Endodermal cell (in vitro differentiated cells): ENCODE measurements around the gene CARM1. TPM values are rescaled to one million over a fixed set of nuclear protein-coding genes. Genes with fewer than 3 reads are reported as not detected.
A peak's percentile ranks its signal among the peaks of the same experiment; 100 is the strongest.

Source experiments
- DNase-seq: peaks from one replicate; pipeline ENCODE4 v3.0.0-alpha.2; 2017
- H3K27ac ChIP-seq: 2 replicates; pipeline ENCODE4 v1.5.1; 2013; ENCODE audit warnings: mild to moderate bottlenecking, low read depth, low read length, moderate library complexity
- H3K27me3 ChIP-seq: 2 replicates; pipeline ENCODE4 v1.6.1; 2013; ENCODE audit warnings: mild to moderate bottlenecking, low read length, moderate library complexity; ENCODE audit not compliant: insufficient read depth, control insufficient read depth, poor library complexity, severe bottlenecking
- H3K36me3 ChIP-seq: 2 replicates; pipeline ENCODE4 v1.7.0; 2013; ENCODE audit warnings: mild to moderate bottlenecking, low read length, moderate library complexity; ENCODE audit not compliant: control insufficient read depth, insufficient read depth
- H3K4me1 ChIP-seq: one replicate; pipeline ENCODE4 v1.7.0; 2013; ENCODE audit warnings: low read length; ENCODE audit not compliant: control insufficient read depth, insufficient read depth
- H3K4me3 ChIP-seq: 2 replicates; pipeline ENCODE4 v1.5.1; 2013; ENCODE audit warnings: mild to moderate bottlenecking, low read length, moderate library complexity
- H3K9ac ChIP-seq: 2 replicates; pipeline ENCODE4 v1.6.1; 2013; ENCODE audit warnings: mild to moderate bottlenecking, low read length, moderate library complexity; ENCODE audit not compliant: poor library complexity, severe bottlenecking; ENCODE audit errors: extremely low read depth
- H3K9me3 ChIP-seq: 2 replicates; pipeline ENCODE4 v1.6.1; 2013; ENCODE audit warnings: mild to moderate bottlenecking, low read length, moderate library complexity; ENCODE audit not compliant: control insufficient read depth
- H3K27ac Mint-ChIP-seq: 2 replicates; pipeline ENCODE4 v1.8.0; 2020; ENCODE audit warnings: mixed read lengths
- H3K27me3 Mint-ChIP-seq: 2 replicates; pipeline ENCODE4 v1.8.0; 2021; ENCODE audit warnings: mild to moderate bottlenecking, mixed read lengths; ENCODE audit not compliant: insufficient read depth
- H3K36me3 Mint-ChIP-seq: 2 replicates; pipeline ENCODE4 v1.8.0; 2020; ENCODE audit warnings: low read depth, mixed read lengths
- H3K4me1 Mint-ChIP-seq: 2 replicates; pipeline ENCODE4 v1.8.0; 2020; ENCODE audit warnings: mixed read lengths
- H3K4me3 Mint-ChIP-seq: 2 replicates; pipeline ENCODE4 v1.8.0; 2020; ENCODE audit warnings: mild to moderate bottlenecking, moderate library complexity, mixed read lengths
- H3K9me3 Mint-ChIP-seq: 2 replicates; pipeline ENCODE4 v1.8.0; 2020; ENCODE audit warnings: mild to moderate bottlenecking, mixed read lengths
- CTCF ChIP-seq: fragments of 200-600 bp; sonication (generic); conservative IDR thresholded peaks from 2 replicates; pipeline ENCODE4 v1.5.0; 2021; ENCODE audit warnings: antibody characterized with exemption, mild to moderate bottlenecking
- WGBS, 2 experiments: methylation state at CpG; one replicate each; pipeline versions ENCODE4 v1.1.5 to v1.1.7; 2013; ENCODE audit warnings: missing lambda C conversion rate in 2 of 2, mixed read lengths in 1 of 2; ENCODE audit not compliant: insufficient coverage in 1 of 2, insufficient read length in 1 of 2; 5-methylcytosine and 5-hydroxymethylcytosine counted together
- total RNA-seq, 2 donors: library from RNA; stranded (reverse); fragmentation: NEBNext Ultra II Directional in 1 of 2; extraction: Animal tissue kit (Norgen Biotek cat#: 25700) in 1 of 2; gene quantifications; 2 replicates in 1 of 2; 3 replicates in 1 of 2; pipeline ENCODE4 v1.2.1, GENCODE V29; 2021

The CARM1 gene
- total RNA-seq, 2 donors from 2014 or later, result 80.6 to 86.6 TPM

GRCh38 chr19:10858204-10858828 lies 13.0 kb upstream of the CARM1 start:
- Histone ChIP-seq H3K4me3 (no peak overlapping the region), H3K27ac (no peak overlapping the region), H3K27me3 (no peaks in the 10 kb centered on the region), H3K4me1 (no peaks in the 10 kb centered on the region), H3K9ac (no peak overlapping the region), H3K36me3 (no peaks in the 10 kb centered on the region), H3K9me3 (no peaks in the 10 kb centered on the region)
- no peaks in the 10 kb centered on the region for H3K27me3 Mint-ChIP-seq
- H3K36me3 Mint-ChIP-seq, result no peaks in the 10 kb centered on the region
- peak; percentile 96 for TF ChIP-seq CTCF
- no peaks in the 10 kb centered on the region for H3K9me3 Mint-ChIP-seq
- peak; percentile 69 for DNase-seq
- no peak overlapping the region for H3K4me3 Mint-ChIP-seq
- peaks cover 7% of the 10 kb centered on the region for H3K4me1 Mint-ChIP-seq
- WGBS, 2 experiments, result 0 to 36% methylated on average over 1 to 3 of the region's 4 CpGs
- peak overlapping the region; percentile 82 for H3K27ac Mint-ChIP-seq

GRCh38 chr19:10861103-10861651 lies 10.2 kb upstream of the CARM1 start:
- TF ChIP-seq CTCF, result peak; percentile 72
- Histone ChIP-seq H3K4me1 (no peaks in the 10 kb centered on the region), H3K9ac (no peak overlapping the region), H3K36me3 (no peaks in the 10 kb centered on the region), H3K4me3 (no peak overlapping the region), H3K9me3 (no peaks in the 10 kb centered on the region), H3K27me3 (no peaks in the 10 kb centered on the region), H3K27ac (no peak overlapping the region)
- Mint-ChIP-seq H3K4me1 (peaks cover 11% of the 10 kb centered on the region), H3K27me3 (no peaks in the 10 kb centered on the region), H3K9me3 (no peaks in the 10 kb centered on the region), H3K27ac (no peak overlapping the region), H3K36me3 (no peaks in the 10 kb centered on the region), H3K4me3 (no peak overlapping the region)
- 72 to 78% methylated on average over 5 to 6 of the region's 7 CpGs for WGBS, 2 experiments
- peak; percentile 88 for DNase-seq

GRCh38 chr19:10862561-10863106 lies 8.7 kb upstream of the CARM1 start:
- Histone ChIP-seq H3K27me3 (no peaks in the 10 kb centered on the region), H3K27ac (no peak overlapping the region), H3K9ac (no peak overlapping the region), H3K36me3 (no peaks in the 10 kb centered on the region), H3K4me3 (no peak overlapping the region), H3K9me3 (no peaks in the 10 kb centered on the region), H3K4me1 (no peaks in the 10 kb centered on the region)
- H3K4me1 Mint-ChIP-seq, result peaks cover 11% of the 10 kb centered on the region
- WGBS, 2 experiments, result 89 to 98% methylated on average over 6 of the region's 6 CpGs
- H3K27ac Mint-ChIP-seq, result peak overlapping the region; percentile 79
- H3K9me3 Mint-ChIP-seq, result no peaks in the 10 kb centered on the region
- TF ChIP-seq CTCF, result no peak
- H3K4me3 Mint-ChIP-seq, result no peak overlapping the region
- no peaks in the 10 kb centered on the region for H3K36me3 Mint-ChIP-seq
- no peak for DNase-seq
- H3K27me3 Mint-ChIP-seq, result no peaks in the 10 kb centered on the region
